PC-3 (cell line): ENCODE results near the gene EIF4A3. TPM values are rescaled to one million over a fixed set of nuclear protein-coding genes. Genes with fewer than 3 reads are reported as not detected.

Source experiments
- ATAC-seq: fragments of 200-7000 bp; cut with Tn5 transposase; 2 replicates; pipeline ENCODE4 v1.9.1; 2020; ENCODE audit warnings: mild to moderate bottlenecking, moderate library complexity
- BruUV-seq: library from RNA; stranded (reverse); fragments of 400-500 nt; replicated peaks from 2 replicates; lab custom pipeline; 2021; lab: Mats Ljungman, UMichigan
- CTCF ChIA-PET: fragments of 300-600 bp; sonication (Branson Sonifier 250); formaldehyde crosslinking; loops from one replicate; lab custom pipeline; 2022; ENCODE audit warnings: antibody characterized with exemption; lab: Charles Lee
- POLR2A ChIA-PET: fragments of 300-600 bp; sonication (Branson Sonifier 250); formaldehyde crosslinking; loops from one replicate; lab custom pipeline; 2022; ENCODE audit warnings: antibody characterized with exemption; ENCODE audit not compliant: unreplicated experiment; lab: Charles Lee
- DNase-seq: peaks from one replicate; pipeline ENCODE4 v3.0.0-alpha.2; 2015
- H2AFZ ChIP-seq: fragments of 300-600 bp; sonication (generic); 2 replicates; pipeline ENCODE4 v1.6.0; 2016; ENCODE audit warnings: antibody characterized with exemption, low read length
- H3F3A ChIP-seq: fragments of 300-600 bp; sonication (generic); one replicate; pipeline ENCODE4 v1.6.0; 2017; ENCODE audit warnings: antibody characterized with exemption, low read length, control low read depth, mild to moderate bottlenecking; ENCODE audit not compliant: unreplicated experiment
- H3K27ac ChIP-seq: fragments of 300-600 bp; sonication (generic); 2 replicates; pipeline ENCODE4 v1.5.1; 2016; ENCODE audit warnings: mild to moderate bottlenecking, low read length
- H3K27me3 ChIP-seq: fragments of 300-600 bp; sonication (generic); 2 replicates; pipeline ENCODE4 v1.6.1; 2016; ENCODE audit warnings: low read length, mixed read lengths
- H3K36me3 ChIP-seq: fragments of 300-600 bp; sonication (generic); 2 replicates; pipeline ENCODE4 v1.6.1; 2016; ENCODE audit warnings: low read depth, mixed run types, low read length, mixed read lengths
- H3K4me1 ChIP-seq: fragments of 300-600 bp; sonication (generic); 2 replicates; pipeline ENCODE4 v1.5.1; 2016; ENCODE audit warnings: low read length; ENCODE audit not compliant: insufficient read depth
- H3K4me2 ChIP-seq: fragments of 300-600 bp; sonication (generic); 2 replicates; pipeline ENCODE4 v1.6.0; 2016; ENCODE audit warnings: low read length
- H3K4me3 ChIP-seq: fragments of 300-600 bp; sonication (generic); 2 replicates; pipeline ENCODE4 v1.5.1; 2016; ENCODE audit warnings: mild to moderate bottlenecking, low read length, mixed read lengths
- H3K79me2 ChIP-seq: fragments of 300-600 bp; sonication (generic); 2 replicates; pipeline ENCODE4 v1.6.1; 2017; ENCODE audit warnings: low read length, mixed read lengths
- H3K9ac ChIP-seq: fragments of 300-600 bp; sonication (generic); 2 replicates; pipeline ENCODE4 v1.6.0; 2016; ENCODE audit warnings: mild to moderate bottlenecking, low read length
- H3K9me2 ChIP-seq: fragments of 300-600 bp; sonication (generic); replicated peaks from 2 replicates; pipeline ENCODE4 v1.6.1; 2016; ENCODE audit warnings: mixed run types, low read length, mixed read lengths
- H3K9me3 ChIP-seq: fragments of 300-600 bp; sonication (generic); 2 replicates; pipeline ENCODE4 v1.6.1; 2016; ENCODE audit warnings: low read length, mixed read lengths
- H4K20me1 ChIP-seq: fragments of 300-600 bp; sonication (generic); 2 replicates; pipeline ENCODE4 v1.6.1; 2016; ENCODE audit warnings: low read length, mixed read lengths
- CTCF ChIP-seq: fragments of 300-600 bp; sonication (generic); conservative IDR thresholded peaks from 2 replicates; pipeline ENCODE4 v1.5.1; 2017; ENCODE audit warnings: antibody characterized with exemption, low read depth, mild to moderate bottlenecking, low read length
- EZH2 ChIP-seq: fragments of 300-600 bp; sonication (generic); IDR thresholded peaks from one replicate; pipeline ENCODE4 v1.6.1; 2017; ENCODE audit warnings: antibody characterized with exemption, mild to moderate bottlenecking, low read length; ENCODE audit not compliant: unreplicated experiment
- EZH2phosphoT487 ChIP-seq: fragments of 300-600 bp; sonication (generic); IDR thresholded peaks from 2 replicates; pipeline ENCODE4 v1.6.1; 2018; ENCODE audit warnings: mild to moderate bottlenecking, antibody characterized with exemption, low read length, borderline replicate concordance
- intact Hi-C: fragments of 100-400 bp; cut with micrococcal nuclease; formaldehyde crosslinking; loops from 2 replicates; pipeline ENCODE4 v1.9.0; 2023
- total RNA-seq: library from RNA; depleted of rRNA; stranded (reverse); fragments of >200 nt; gene quantifications from 2 replicates; pipeline ENCODE4 v1.2.3, GENCODE V29; 2014

EIF4A3 gene
- total RNA-seq, 1 experiment from 2014 or later: 167 TPM

GRCh38 chr17:80110447-80110812 lies 36.5 kb downstream of the EIF4A3 start:
- no peak for TF ChIP-seq EZH2phosphoT487
- DNase-seq (no peak), ATAC-seq (no peak)
- intact Hi-C loops: no loop called here
- CTCF ChIA-PET: no interaction called here
- Histone ChIP-seq H3K79me2 (no peaks in the 10 kb centered on the region), H3K27ac (no peak overlapping the region), H3K9ac (no peak overlapping the region), H3K9me2 (no peaks in the 10 kb centered on the region), H3K4me3 (no peak overlapping the region), H4K20me1 (no peaks in the 10 kb centered on the region), H3K4me2 (no peak overlapping the region), H3K4me1 (no peaks in the 10 kb centered on the region), H3K9me3 (no peaks in the 10 kb centered on the region), H2AFZ (no peak overlapping the region), H3F3A (no peaks in the 10 kb centered on the region), H3K36me3 (no peaks in the 10 kb centered on the region), H3K27me3 (no peaks in the 10 kb centered on the region)
- POLR2A ChIA-PET: no interaction called here
- no TSS peak for BruUV-seq

GRCh38 chr17:80109713-80110446 lies 37.0 kb downstream of the EIF4A3 start:
- Histone ChIP-seq H3K9ac (no peak overlapping the region), H3K9me2 (no peaks in the 10 kb centered on the region), H2AFZ (no peak overlapping the region), H3K27ac (no peak overlapping the region), H3K4me2 (no peak overlapping the region), H3K79me2 (no peaks in the 10 kb centered on the region), H3K9me3 (no peaks in the 10 kb centered on the region), H3K4me3 (no peak overlapping the region), H3F3A (no peaks in the 10 kb centered on the region), H4K20me1 (no peaks in the 10 kb centered on the region), H3K36me3 (no peaks in the 10 kb centered on the region), H3K27me3 (no peaks in the 10 kb centered on the region), H3K4me1 (no peaks in the 10 kb centered on the region)
- no peak for ATAC-seq
- CTCF ChIA-PET: no interaction called here
- no peak for DNase-seq
- BruUV-seq: no TSS peak
- intact Hi-C loops: no loop called here
- POLR2A ChIA-PET: no interaction called here
- TF ChIP-seq EZH2phosphoT487 (no peak), CTCF (no peak), EZH2 (no peak)

- Histone ChIP-seq H2AFZ (no peak overlapping the region), H3K36me3 (no peaks in the 10 kb centered on the region), H3F3A (no peaks in the 10 kb centered on the region), H3K4me2 (no peak overlapping the region), H3K9me3 (no peaks in the 10 kb centered on the region), H3K79me2 (no peaks in the 10 kb centered on the region), H4K20me1 (no peaks in the 10 kb centered on the region), H3K4me1 (no peaks in the 10 kb centered on the region), H3K9me2 (no peaks in the 10 kb centered on the region), H3K27ac (no peak overlapping the region), H3K4me3 (no peak overlapping the region), H3K9ac (no peak overlapping the region), H3K27me3 (no peaks in the 10 kb centered on the region)
- ChIA-PET CTCF (no interaction called here), POLR2A (no interaction called here)
- TF ChIP-seq EZH2phosphoT487 (no peak), CTCF (no peak), EZH2 (no peak)
- DNase-seq (no peak), ATAC-seq (no peak)
- BruUV-seq: no TSS peak
- intact Hi-C loops: no loop called here
Observed at GRCh38 chr17:80109066-80109660, 37.8 kb downstream of the EIF4A3 start.
